K562 (cell line): ENCODE measurements around the gene HOTAIR.

Experiments
- ATF7 ChIP-seq: fragments of 450-650 bp; IDR thresholded peaks from 2 replicates; pipeline ENCODE4 v1.7.1; 2014; ENCODE audit warnings: mild to moderate bottlenecking, moderate library complexity
- EWSR1 ChIP-seq: fragments of 450-650 bp; IDR thresholded peaks from 2 replicates; pipeline ENCODE4 v1.6.1; 2018; ENCODE audit warnings: borderline replicate concordance, mild to moderate bottlenecking, low read depth, moderate library complexity; ENCODE audit not compliant: partially characterized antibody
- EZH2 ChIP-seq: IDR thresholded peaks from 2 replicates; pipeline ENCODE4 v1.6.1; 2012; ENCODE audit warnings: low read depth, mild to moderate bottlenecking, inconsistent platforms, low read length, borderline replicate concordance
- JUNB ChIP-seq: fragments of 450-650 bp; formaldehyde crosslinking; conservative IDR thresholded peaks from 2 replicates; pipeline ENCODE4 v1.4.0; 2020; ENCODE audit warnings: mild to moderate bottlenecking
- POLR2AphosphoS5 ChIP-seq: IDR thresholded peaks from 2 replicates; pipeline ENCODE4 v1.6.1; 2011; ENCODE audit warnings: mild to moderate bottlenecking, low read depth, low read length, moderate library complexity; ENCODE audit not compliant: control insufficient read depth, insufficient read depth
- ZNF121 ChIP-seq: sonication (generic); formaldehyde crosslinking; conservative IDR thresholded peaks from 2 replicates; pipeline ENCODE4 v1.8.0; 2022; ENCODE audit warnings: missing genetic modification reagents
- ZNF143 ChIP-seq: sonication (generic); formaldehyde crosslinking; IDR thresholded peaks from 2 replicates; pipeline ENCODE4 v1.9.0; 2022; ENCODE audit warnings: mild to moderate bottlenecking, missing genetic modification reagents
- TF ChIP-seq, protein P1 (sequence below), 3 experiments: IDR thresholded peaks in 2 of 3; conservative IDR thresholded peaks in 1 of 3; 2 replicates each; pipeline ENCODE4 v1.5.1; 2011 to 2012; ENCODE audit warnings: low read length in 3 of 3, mild to moderate bottlenecking in 3 of 3, control low read depth in 2 of 3, improper control_type of control experiment in 1 of 3, inconsistent platforms in 1 of 3, low read depth in 1 of 3, mixed read lengths in 1 of 3, moderate library complexity in 1 of 3; ENCODE audit not compliant: insufficient read depth in 2 of 3
- TF ChIP-seq, protein P2 (sequence below): fragments of 250-450 bp; sonication (Bioruptor Pico); IDR thresholded peaks from 2 replicates; pipeline ENCODE4 v1.5.0; 2020; ENCODE audit warnings: mild to moderate bottlenecking, borderline replicate concordance

- TF ChIP-seq EWSR1 (no peak), ZNF143 (CRISPR knock-in tag) (no peak), JUNB (no peak), ATF7 (no peak), EZH2 (no peak), ZNF121 (no peak), POLR2AphosphoS5 (no peak)
- TF ChIP-seq, protein P1, sequence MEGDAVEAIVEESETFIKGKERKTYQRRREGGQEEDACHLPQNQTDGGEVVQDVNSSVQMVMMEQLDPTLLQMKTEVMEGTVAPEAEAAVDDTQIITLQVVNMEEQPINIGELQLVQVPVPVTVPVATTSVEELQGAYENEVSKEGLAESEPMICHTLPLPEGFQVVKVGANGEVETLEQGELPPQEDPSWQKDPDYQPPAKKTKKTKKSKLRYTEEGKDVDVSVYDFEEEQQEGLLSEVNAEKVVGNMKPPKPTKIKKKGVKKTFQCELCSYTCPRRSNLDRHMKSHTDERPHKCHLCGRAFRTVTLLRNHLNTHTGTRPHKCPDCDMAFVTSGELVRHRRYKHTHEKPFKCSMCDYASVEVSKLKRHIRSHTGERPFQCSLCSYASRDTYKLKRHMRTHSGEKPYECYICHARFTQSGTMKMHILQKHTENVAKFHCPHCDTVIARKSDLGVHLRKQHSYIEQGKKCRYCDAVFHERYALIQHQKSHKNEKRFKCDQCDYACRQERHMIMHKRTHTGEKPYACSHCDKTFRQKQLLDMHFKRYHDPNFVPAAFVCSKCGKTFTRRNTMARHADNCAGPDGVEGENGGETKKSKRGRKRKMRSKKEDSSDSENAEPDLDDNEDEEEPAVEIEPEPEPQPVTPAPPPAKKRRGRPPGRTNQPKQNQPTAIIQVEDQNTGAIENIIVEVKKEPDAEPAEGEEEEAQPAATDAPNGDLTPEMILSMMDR (IDR thresholded peaks at IDR 0.05 in 2 of 3, conservative IDR thresholded peaks at IDR 0.05 in 1 of 3; ENCODE audit: insufficient read depth in 2 of 3, low read depth in 1 of 3, low read length in 3 of 3): peak in 1 of 3 experiments; percentile 24; a peak in 1 of 6 replicates
- TF ChIP-seq, protein P2, sequence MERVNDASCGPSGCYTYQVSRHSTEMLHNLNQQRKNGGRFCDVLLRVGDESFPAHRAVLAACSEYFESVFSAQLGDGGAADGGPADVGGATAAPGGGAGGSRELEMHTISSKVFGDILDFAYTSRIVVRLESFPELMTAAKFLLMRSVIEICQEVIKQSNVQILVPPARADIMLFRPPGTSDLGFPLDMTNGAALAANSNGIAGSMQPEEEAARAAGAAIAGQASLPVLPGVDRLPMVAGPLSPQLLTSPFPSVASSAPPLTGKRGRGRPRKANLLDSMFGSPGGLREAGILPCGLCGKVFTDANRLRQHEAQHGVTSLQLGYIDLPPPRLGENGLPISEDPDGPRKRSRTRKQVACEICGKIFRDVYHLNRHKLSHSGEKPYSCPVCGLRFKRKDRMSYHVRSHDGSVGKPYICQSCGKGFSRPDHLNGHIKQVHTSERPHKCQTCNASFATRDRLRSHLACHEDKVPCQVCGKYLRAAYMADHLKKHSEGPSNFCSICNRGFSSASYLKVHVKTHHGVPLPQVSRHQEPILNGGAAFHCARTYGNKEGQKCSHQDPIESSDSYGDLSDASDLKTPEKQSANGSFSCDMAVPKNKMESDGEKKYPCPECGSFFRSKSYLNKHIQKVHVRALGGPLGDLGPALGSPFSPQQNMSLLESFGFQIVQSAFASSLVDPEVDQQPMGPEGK (CRISPR knock-in tag): no peak
Observed at GRCh38 chr12:54021432-54022013, 46.8 kb upstream of the HOTAIR start.
